GM06990 (cell line): ENCODE measurements around the gene INSYN1.

Source experiments
- DNase-seq: peaks from one replicate; pipeline ENCODE4 v3.0.0-alpha.2; 2011; ENCODE audit not compliant: insufficient read length; ENCODE audit errors: extremely low read depth
- H3K27me3 ChIP-seq: replicated peaks from 2 replicates; pipeline ENCODE4 v1.6.0; 2011; ENCODE audit warnings: low read length; ENCODE audit not compliant: control insufficient read depth, insufficient read depth
- H3K36me3 ChIP-seq: 2 replicates; pipeline ENCODE4 v1.5.1; 2011; ENCODE audit warnings: low read length; ENCODE audit not compliant: control insufficient read depth, insufficient read depth
- H3K4me3 ChIP-seq: replicated peaks from 2 replicates; pipeline ENCODE4 v1.5.1; 2011; ENCODE audit warnings: low read depth, mild to moderate bottlenecking, control low read depth, low read length
- CTCF ChIP-seq: IDR thresholded peaks from 2 replicates; pipeline ENCODE4 v1.5.1; 2011; ENCODE audit warnings: low read length, control low read depth, mild to moderate bottlenecking, inconsistent platforms; ENCODE audit not compliant: insufficient read depth, poor library complexity, severe bottlenecking

INSYN1 gene

GRCh38 chr15:73718694-73719093 lies 34.5 kb downstream of the INSYN1 start:
- DNase-seq: no peak
- TF ChIP-seq CTCF: no peak
- peaks cover 3% of the 10 kb centered on the region for H3K27me3 ChIP-seq
- no peaks in the 10 kb centered on the region for H3K36me3 ChIP-seq
- H3K4me3 ChIP-seq: no peak overlapping the region

- no peak for DNase-seq
Measured at GRCh38 chr15:73717802-73718201, 35.3 kb downstream of the INSYN1 start.

GRCh38 chr15:73717206-73717605 lies 35.9 kb downstream of the INSYN1 start:
- no peak for DNase-seq
- peaks cover 3% of the 10 kb centered on the region for H3K27me3 ChIP-seq
- H3K4me3 ChIP-seq: no peak overlapping the region
- no peaks in the 10 kb centered on the region for H3K36me3 ChIP-seq
- TF ChIP-seq CTCF: no peak

More at GRCh38 chr15:73717802-73718201, 35.3 kb downstream of the INSYN1 start:
- no peaks in the 10 kb centered on the region for H3K36me3 ChIP-seq
- no peak overlapping the region for H3K4me3 ChIP-seq
- TF ChIP-seq CTCF: no peak
- peaks cover 3% of the 10 kb centered on the region for H3K27me3 ChIP-seq

- peaks cover 3% of the 10 kb centered on the region for H3K27me3 ChIP-seq
- TF ChIP-seq CTCF: no peak
- DNase-seq: no peak
- no peaks in the 10 kb centered on the region for H3K36me3 ChIP-seq
- H3K4me3 ChIP-seq: no peak overlapping the region
Measured at GRCh38 chr15:73716417-73716816, 36.7 kb downstream of the INSYN1 start.

GRCh38 chr15:73715417-73715816 lies 37.7 kb downstream of the INSYN1 start:
- Histone ChIP-seq H3K27me3 (peaks cover 3% of the 10 kb centered on the region), H3K4me3 (no peak overlapping the region), H3K36me3 (no peaks in the 10 kb centered on the region)
- no peak for TF ChIP-seq CTCF
- DNase-seq: no peak

GRCh38 chr15:73714695-73715301 lies 38.4 kb downstream of the INSYN1 start:
- Histone ChIP-seq H3K27me3 (no peaks in the 10 kb centered on the region; the same call in 1 of the 2 replicates), H3K4me3 (no peak overlapping the region), H3K36me3 (no peaks in the 10 kb centered on the region)
- TF ChIP-seq CTCF: no peak
- no peak for DNase-seq
